AG08395 (cell line): ENCODE results near the gene NXPH3.
"Not testable (repeated sequence)": the region's sequence is repeated elsewhere in the genome, so short reads cannot be mapped to it uniquely, and the experiment has no call there.

Experiments used
- DNase-seq: peaks from one replicate; pipeline ENCODE4 v3.0.0; 2012; ENCODE audit warnings: mixed read lengths, low spot score

NXPH3 gene

DNA sequence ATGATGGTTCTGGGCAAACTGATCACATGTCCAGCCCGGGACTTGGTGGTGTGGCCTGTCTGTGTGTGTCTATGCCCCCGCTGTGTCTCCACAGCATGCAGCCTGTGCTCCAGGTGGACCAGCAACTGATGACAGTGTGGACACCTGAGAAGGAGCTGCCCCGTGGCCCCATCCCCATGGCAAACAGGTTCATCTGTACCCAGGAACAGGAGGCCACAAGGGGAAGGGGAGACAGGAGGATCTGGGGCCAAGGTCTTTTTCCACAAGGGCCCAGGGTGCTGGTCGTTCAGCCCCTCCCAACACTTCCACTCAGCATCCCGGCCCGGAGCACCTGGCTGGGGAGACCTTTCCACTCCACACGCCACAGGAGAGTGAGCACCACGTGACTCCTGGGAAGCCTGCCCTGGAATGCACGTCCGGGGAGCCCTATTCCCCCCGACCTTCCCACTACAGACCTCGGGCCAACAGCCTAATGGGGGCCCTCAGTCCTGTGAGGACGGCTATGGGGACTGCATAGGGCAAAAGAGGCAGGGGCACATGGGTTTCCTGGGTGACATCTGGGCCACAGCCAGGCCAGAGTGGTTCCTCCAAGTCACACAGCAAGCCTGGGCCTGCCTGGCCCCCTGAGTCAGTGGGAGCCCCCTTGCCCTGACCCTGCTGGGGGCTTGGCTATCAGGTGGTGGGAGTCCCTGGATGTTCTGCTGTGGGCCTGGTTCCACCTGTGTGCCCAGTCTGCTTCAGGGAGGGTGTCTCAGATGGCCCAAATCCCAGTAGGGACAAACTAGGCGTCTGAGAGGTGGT, 20.8 kb upstream of the NXPH3 start:
- DNase-seq, result no peak

- DNase-seq, result no peak
Measured at GRCh38 chr17:49555495-49556222, 20.0 kb upstream of the NXPH3 start.

- DNase-seq, result peak; percentile 87
Measured at GRCh38 chr17:49556223-49556943, 19.3 kb upstream of the NXPH3 start.

DNA sequence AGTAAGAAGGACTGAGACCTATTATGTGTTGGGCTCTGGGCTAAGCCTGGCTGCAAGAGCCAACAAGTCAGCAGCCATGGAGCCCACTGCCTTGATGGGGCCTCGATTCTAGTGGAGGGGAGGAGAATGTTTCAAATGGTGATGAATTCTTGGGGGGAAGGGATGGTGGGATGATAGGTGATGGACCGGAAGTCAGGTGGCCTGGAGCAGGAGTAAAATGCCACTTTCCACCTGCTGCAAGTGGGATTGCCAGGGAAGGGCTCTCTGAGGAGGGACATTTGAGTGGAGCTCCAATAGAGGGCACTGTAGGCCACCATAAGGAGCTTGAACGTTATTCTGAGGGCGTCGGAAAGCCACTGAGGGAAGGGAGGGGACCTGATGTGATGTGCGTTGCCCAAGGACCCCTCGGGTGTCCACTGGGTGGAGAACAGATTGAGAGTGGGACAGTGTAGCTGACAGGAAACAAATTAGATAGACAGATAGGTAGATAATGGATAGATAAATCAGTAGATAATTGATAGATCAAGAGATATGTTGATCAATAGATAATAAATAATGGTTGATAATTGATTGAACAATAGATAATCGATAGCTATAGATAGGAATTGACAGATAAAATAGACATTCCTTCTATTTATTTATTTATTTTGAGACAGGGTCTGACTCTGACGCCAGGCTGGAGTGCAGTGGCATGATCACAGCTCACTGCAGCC, 18.2 kb upstream of the NXPH3 start:
- DNase-seq, result peak; percentile 46

DNA sequence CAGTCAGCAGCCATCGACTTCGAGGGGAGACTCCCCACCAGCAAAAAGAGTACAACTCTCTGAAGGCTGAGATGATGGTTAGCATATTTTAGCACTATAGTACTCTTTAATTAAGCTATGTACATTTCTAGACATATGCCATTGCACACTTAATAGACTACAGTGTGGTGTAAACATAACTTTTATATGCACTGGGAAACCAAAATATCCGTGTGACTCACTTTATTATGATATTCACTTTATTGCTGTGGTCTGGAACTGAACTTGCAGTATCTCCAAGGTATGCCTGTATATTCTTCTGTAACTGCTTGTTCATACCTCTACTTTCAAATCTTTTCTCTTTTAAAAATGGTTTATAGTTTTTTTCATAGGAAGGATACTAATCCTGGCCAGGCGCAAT, 11.0 kb upstream of the NXPH3 start:
- no peak for DNase-seq

GRCh38 chr17:49565948-49566491, 9.7 kb upstream of the NXPH3 start:
- no peak for DNase-seq

DNA sequence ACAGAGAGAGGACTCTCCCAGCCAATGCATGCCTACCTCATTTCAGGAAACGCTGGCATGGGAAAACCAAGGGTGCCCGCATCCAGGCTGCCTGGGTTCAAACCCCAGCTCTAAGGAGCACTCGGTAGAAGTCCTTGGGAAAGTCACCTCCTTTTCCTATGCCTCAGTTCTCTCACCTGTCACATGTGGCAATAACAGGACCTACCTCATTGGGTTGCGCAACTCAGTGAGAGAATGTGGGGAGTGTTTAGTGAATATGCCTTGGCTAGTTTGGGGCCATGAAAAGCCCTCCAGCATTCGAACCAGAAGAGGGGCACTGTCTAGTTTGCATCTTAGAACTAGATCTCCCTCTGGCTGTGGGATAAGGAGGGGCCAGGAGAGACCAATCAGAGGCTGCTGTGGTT, 9.0 kb upstream of the NXPH3 start:
- DNase-seq, result no peak

DNA sequence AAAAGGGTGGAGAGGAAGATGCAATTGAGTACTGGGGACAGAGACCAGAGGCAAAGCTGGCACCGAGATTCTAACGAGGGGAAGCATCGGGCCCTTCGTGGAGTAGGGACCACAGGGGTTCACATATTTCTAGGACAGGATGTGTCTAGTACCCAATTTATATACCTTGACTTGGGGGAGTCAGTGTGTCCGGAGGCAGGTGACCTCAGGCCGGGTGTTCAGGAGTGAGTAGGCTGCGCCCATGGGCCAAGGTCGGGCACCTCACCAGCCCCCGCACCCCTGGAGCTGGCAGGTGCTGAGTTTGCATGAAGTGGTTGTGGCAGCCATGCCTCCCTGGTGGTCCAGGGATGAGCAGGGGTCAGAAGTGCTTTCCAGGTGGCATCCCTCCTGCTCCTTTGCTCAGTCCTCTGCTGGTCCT, 8.6 kb upstream of the NXPH3 start:
- no peak for DNase-seq

GRCh38 chr17:49567871-49568694, 7.6 kb upstream of the NXPH3 start:
- peak; percentile 84 for DNase-seq

DNA sequence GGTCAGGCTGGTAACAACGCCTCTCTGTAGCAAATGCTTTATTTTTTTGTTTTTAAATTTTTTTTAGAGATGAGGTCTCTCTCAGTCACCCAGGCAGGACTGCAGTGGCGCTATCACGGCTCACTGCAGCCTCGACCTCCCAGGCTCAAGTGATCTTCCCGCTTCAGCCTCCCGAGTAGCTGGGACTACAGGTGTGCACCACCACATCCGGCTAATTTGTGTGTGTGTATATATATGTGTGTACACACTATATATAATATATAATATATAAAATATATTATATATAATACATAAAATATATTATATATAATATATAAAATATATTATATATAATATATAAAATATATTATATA, 7.0 kb upstream of the NXPH3 start:
- DNase-seq, result not testable (repeated sequence)

GRCh38 chr17:49570540-49571242, 5.0 kb upstream of the NXPH3 start:
- DNase-seq, result no peak

DNA sequence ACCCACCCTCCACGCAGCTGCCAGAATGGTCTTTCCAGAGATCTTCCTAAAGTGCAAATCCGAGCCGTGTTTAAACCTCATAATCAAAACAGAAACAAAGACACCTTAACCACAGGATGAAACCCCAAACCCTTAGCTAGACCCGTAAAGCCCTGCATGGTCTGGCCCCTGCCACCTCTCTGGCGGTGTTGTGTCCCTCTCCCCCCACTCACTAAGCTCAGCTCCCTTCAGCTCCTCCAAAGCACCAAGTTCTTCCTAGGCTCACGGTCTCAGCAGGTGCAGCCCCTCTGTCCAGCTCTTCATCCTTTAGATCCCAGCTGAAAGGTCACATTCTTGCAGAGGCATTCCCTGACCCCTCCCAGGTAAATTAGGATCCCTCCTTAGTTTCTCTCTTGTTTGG, 4.4 kb upstream of the NXPH3 start:
- DNase-seq, result no peak

- DNase-seq, result no peak
Measured at GRCh38 chr17:49571764-49572163, 3.9 kb upstream of the NXPH3 start.

DNA sequence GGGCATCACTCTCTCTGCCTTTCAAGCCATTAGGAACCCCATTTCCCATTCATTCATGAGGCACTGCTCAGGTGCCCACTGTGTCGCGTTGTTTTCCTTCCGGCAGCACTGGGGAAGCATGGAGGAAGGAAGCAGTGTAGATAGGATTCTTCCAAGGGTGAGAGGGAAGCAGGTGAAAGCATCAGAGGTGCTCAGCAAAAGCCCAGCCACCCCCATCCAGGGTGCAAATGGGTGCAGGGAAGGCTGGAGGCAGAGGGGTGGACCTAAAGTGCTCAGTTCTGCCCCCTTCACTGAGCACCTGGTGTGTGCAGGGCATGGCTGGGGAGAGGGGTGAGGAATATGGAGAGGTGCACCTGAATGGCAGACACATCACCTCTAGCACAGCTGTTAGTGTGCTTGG, 3.4 kb upstream of the NXPH3 start:
- DNase-seq, result no peak

- DNase-seq, result no peak
Measured at GRCh38 chr17:49572806-49573420, 2.8 kb upstream of the NXPH3 start.

DNA sequence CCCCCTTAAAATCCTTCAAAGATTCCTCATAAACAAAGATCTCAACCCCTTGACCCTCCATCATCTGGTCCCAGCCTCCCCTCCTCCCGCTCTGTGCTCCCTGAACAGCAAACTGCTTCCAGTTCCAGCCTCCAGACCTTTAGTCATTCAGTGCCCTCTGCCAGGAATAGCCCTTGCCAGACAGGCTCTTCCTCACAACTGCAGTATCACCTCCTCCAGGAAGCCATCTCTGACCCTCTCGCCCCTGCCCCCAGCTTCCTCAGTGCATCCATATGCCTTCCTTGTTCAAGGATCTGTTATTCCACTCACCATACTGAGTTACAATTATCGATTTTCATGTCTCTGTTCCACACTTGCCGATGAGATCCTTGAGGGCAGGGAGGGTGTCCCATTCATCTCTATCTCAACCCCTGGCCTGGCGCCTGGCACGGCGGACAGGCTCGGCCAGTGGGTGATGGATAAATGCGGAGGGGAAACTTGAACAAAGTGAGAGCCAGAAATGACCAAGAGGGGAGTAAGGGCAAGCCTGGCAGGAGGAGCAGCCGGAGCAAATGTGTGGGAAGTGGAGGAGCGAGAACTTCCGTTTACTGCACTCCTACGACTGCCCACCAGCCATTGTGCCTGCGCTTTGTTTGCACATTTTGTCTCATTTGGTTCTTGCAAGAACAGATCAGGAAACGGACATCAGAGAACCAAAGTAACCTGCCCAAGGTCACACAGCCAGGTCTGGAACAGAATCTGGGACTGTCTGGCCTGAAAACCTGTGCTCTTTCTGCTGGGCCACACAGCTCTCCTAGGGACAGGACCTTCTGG, 2.0 kb upstream of the NXPH3 start:
- no peak for DNase-seq

- no peak for DNase-seq
Measured at GRCh38 chr17:49574323-49574781, 1.3 kb upstream of the NXPH3 start.

DNA sequence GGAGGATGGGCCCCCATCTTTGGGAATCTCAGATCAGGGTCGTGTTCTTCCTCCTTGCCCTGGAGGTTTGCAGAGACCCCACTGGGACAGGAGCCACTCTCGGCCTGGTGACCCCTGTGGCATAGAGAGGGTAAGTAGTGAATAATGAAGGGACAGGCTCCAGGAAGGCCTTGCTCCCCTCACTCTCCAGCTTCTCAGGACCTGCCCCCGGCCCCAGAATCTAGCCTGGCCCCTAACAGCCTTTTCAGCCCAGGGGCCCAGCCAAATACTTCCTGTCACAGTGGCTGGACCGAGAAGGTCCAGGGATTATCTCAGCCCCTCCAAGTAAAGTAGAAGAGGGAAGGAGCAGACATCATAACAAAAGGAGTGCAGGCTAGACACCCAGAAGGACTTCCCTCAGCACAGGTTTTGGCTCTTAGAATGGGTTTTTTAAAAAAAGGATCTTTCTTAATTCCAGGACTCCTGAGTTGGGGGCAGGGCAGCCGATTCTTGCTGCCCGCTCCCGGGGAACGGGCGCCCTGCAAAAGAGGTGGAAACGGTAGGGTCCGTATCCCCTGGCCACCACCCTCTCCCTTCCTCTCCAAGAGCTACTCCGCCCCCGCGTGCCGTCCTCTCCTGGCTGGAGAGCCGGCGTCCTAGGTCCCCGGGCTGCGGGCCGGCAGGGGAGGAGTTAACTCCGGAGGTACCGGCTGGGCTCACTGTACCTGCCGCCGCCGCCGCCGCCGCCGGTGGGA, 559 bp upstream of the NXPH3 start:
- DNase-seq, result no peak
